WTC11 (cell line): Measurements from ENCODE around the gene SLPI. TPM values are rescaled to one million over a fixed set of nuclear protein-coding genes. Genes with fewer than 3 reads are reported as not detected.

ENCODE experiments used
- ATAC-seq: fragments of 200-7000 bp; cut with Tn5 transposase; 2 replicates; pipeline ENCODE4 v1.10.0; 2021; ENCODE audit warnings: mild to moderate bottlenecking, moderate library complexity
- CTCF ChIA-PET: fragments of 300-600 bp; sonication (Branson Sonifier 250); formaldehyde crosslinking; loops from one replicate; lab custom pipeline; 2021; ENCODE audit warnings: antibody characterized with exemption; lab: Charles Lee
- POLR2A ChIA-PET: fragments of 350-600 bp; sonication (Branson Sonifier 250); formaldehyde crosslinking; loops from one replicate; lab custom pipeline; 2021; ENCODE audit warnings: antibody characterized with exemption; lab: Charles Lee
- DNase-seq: peaks from one replicate; pipeline ENCODE4 v3.0.0; 2021; ENCODE audit warnings: low spot score
- H3K27ac Mint-ChIP-seq: 2 replicates; pipeline ENCODE4 v1.8.0; 2021; ENCODE audit warnings: mixed read lengths
- H3K27me3 Mint-ChIP-seq: 2 replicates; pipeline ENCODE4 v1.8.0; 2021; ENCODE audit warnings: low read depth, mild to moderate bottlenecking, moderate library complexity, mixed read lengths
- H3K36me3 Mint-ChIP-seq: 2 replicates; pipeline ENCODE4 v1.8.0; 2021; ENCODE audit warnings: mixed read lengths
- H3K4me1 Mint-ChIP-seq: 2 replicates; pipeline ENCODE4 v1.8.0; 2022; ENCODE audit warnings: mixed read lengths
- H3K4me3 Mint-ChIP-seq: 2 replicates; pipeline ENCODE4 v1.8.0; 2021; ENCODE audit warnings: mild to moderate bottlenecking, moderate library complexity, mixed read lengths
- H3K9me3 Mint-ChIP-seq: 2 replicates; pipeline ENCODE4 v1.8.0; 2021; ENCODE audit warnings: mixed read lengths
- CDX4 ChIP-seq: fragments of 250-450 bp; sonication (Bioruptor Pico); IDR thresholded peaks from 2 replicates; pipeline ENCODE4 v1.9.0; 2021; ENCODE audit warnings: moderate library complexity, mild to moderate bottlenecking, inconsistent platforms, borderline replicate concordance
- FOXK1 ChIP-seq: sonication (generic); formaldehyde crosslinking; IDR thresholded peaks from 2 replicates; pipeline ENCODE4 v1.8.0; 2022; ENCODE audit warnings: mild to moderate bottlenecking, moderate library complexity, missing genetic modification reagents
- HMGA2 ChIP-seq: fragments of 250-450 bp; sonication (Bioruptor Pico); IDR thresholded peaks from 2 replicates; pipeline ENCODE4 v1.4.0; 2021; ENCODE audit warnings: mild to moderate bottlenecking, moderate library complexity
- MYBL2 ChIP-seq: sonication (generic); formaldehyde crosslinking; IDR thresholded peaks from 2 replicates; pipeline ENCODE4 v1.8.1; 2023; ENCODE audit warnings: mild to moderate bottlenecking, moderate library complexity, missing genetic modification reagents
- NR3C1 ChIP-seq: sonication (generic); formaldehyde crosslinking; conservative IDR thresholded peaks from 2 replicates; pipeline ENCODE4 v1.8.1; 2023; ENCODE audit warnings: low read depth, mild to moderate bottlenecking, missing genetic modification reagents
- PRRX2 ChIP-seq: fragments of 250-450 bp; sonication (Bioruptor Pico); IDR thresholded peaks from 2 replicates; pipeline ENCODE4 v1.8.0; 2021; ENCODE audit warnings: mild to moderate bottlenecking
- RELA ChIP-seq: sonication (generic); formaldehyde crosslinking; IDR thresholded peaks from 2 replicates; pipeline ENCODE4 v1.8.1; 2022; ENCODE audit warnings: missing genetic modification reagents, mild to moderate bottlenecking, borderline replicate concordance
- SP1 ChIP-seq: sonication (generic); formaldehyde crosslinking; conservative IDR thresholded peaks from 2 replicates; pipeline ENCODE4 v1.8.1; 2022; ENCODE audit warnings: missing genetic modification reagents
- STAT6 ChIP-seq: sonication (generic); formaldehyde crosslinking; conservative IDR thresholded peaks from 2 replicates; pipeline ENCODE4 v1.8.1; 2023; ENCODE audit warnings: mild to moderate bottlenecking, low read depth, missing genetic modification reagents, moderate library complexity
- TEAD1 ChIP-seq: sonication (generic); formaldehyde crosslinking; IDR thresholded peaks from 2 replicates; pipeline ENCODE4 v1.8.0; 2022; ENCODE audit warnings: mild to moderate bottlenecking, missing genetic modification reagents
- TEAD4 ChIP-seq: sonication (generic); formaldehyde crosslinking; IDR thresholded peaks from 2 replicates; pipeline ENCODE4 v1.8.0; 2022; ENCODE audit warnings: mild to moderate bottlenecking, missing genetic modification reagents
- TP53 ChIP-seq: sonication (generic); formaldehyde crosslinking; IDR thresholded peaks from 2 replicates; pipeline ENCODE4 v1.8.1; 2023; ENCODE audit warnings: mild to moderate bottlenecking, missing genetic modification reagents
- ZBTB21 ChIP-seq: sonication (generic); formaldehyde crosslinking; IDR thresholded peaks from 2 replicates; pipeline ENCODE4 v1.8.1; 2023; ENCODE audit warnings: mild to moderate bottlenecking, missing genetic modification reagents, borderline replicate concordance
- ZNF317 ChIP-seq: sonication (generic); formaldehyde crosslinking; IDR thresholded peaks from 2 replicates; pipeline ENCODE4 v1.8.1; 2023; ENCODE audit warnings: low read depth, mild to moderate bottlenecking, moderate library complexity, missing genetic modification reagents, borderline replicate concordance
- ZNF416 ChIP-seq: fragments of 250-450 bp; sonication (Bioruptor Pico); IDR thresholded peaks from 2 replicates; pipeline ENCODE4 v1.9.0; 2021; ENCODE audit warnings: mild to moderate bottlenecking, inconsistent platforms
- ZNF671 ChIP-seq: fragments of 250-450 bp; sonication (Bioruptor Pico); IDR thresholded peaks from 2 replicates; pipeline ENCODE4 v1.8.0; 2021; ENCODE audit warnings: mild to moderate bottlenecking
- total RNA-seq: library from RNA; stranded (reverse); gene quantifications from 3 replicates; pipeline ENCODE4 v1.2.3, GENCODE V29; 2021
- TF ChIP-seq, protein P1 (sequence below): sonication (generic); formaldehyde crosslinking; IDR thresholded peaks from 2 replicates; pipeline ENCODE4 v1.8.1; 2023; ENCODE audit warnings: mild to moderate bottlenecking, moderate library complexity, missing genetic modification reagents
- TF ChIP-seq, protein P2 (sequence below): sonication (generic); formaldehyde crosslinking; IDR thresholded peaks from 2 replicates; pipeline ENCODE4 v1.8.0; 2023; ENCODE audit warnings: missing genetic modification reagents

The SLPI gene
- total RNA-seq, 1 experiment from 2014 or later, result 0.74 TPM

- TF ChIP-seq, protein P1, sequence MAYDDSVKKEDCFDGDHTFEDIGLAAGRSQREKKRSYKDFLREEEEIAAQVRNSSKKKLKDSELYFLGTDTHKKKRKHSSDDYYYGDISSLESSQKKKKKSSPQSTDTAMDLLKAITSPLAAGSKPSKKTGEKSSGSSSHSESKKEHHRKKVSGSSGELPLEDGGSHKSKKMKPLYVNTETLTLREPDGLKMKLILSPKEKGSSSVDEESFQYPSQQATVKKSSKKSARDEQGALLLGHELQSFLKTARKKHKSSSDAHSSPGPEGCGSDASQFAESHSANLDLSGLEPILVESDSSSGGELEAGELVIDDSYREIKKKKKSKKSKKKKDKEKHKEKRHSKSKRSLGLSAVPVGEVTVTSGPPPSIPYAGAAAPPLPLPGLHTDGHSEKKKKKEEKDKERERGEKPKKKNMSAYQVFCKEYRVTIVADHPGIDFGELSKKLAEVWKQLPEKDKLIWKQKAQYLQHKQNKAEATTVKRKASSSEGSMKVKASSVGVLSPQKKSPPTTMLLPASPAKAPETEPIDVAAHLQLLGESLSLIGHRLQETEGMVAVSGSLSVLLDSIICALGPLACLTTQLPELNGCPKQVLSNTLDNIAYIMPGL, result no peak
Measured at GRCh38 chr20:45290677-45291355, 36.5 kb upstream of the SLPI start (continued).

GRCh38 chr20:45289942-45290676, 35.7 kb upstream of the SLPI start:
- POLR2A ChIA-PET, result interaction anchor here (0.6 kb wide), 1 partner anchor 376 kb away, joined by 5 read pairs; no protein-coding TSS in a partner anchor
- Mint-ChIP-seq H3K4me1 (peaks cover 7% of the 10 kb centered on the region; the same call in 1 of the 2 replicates), H3K9me3 (peaks cover 12% of the 10 kb centered on the region), H3K36me3 (peaks cover 10% of the 10 kb centered on the region; the same call in 1 of the 2 replicates), H3K27me3 (peaks cover 56% of the 10 kb centered on the region), H3K27ac (no peak overlapping the region), H3K4me3 (no peak overlapping the region)
- ATAC-seq (no peak), DNase-seq (no peak)
- TF ChIP-seq MYBL2 (CRISPR knock-in tag), result no peak
- no peak for TF ChIP-seq ZBTB21 (CRISPR knock-in tag)
- no peak for TF ChIP-seq TEAD1
- TF ChIP-seq ZNF317 (CRISPR knock-in tag), result no peak
- no peak for TF ChIP-seq TP53 (CRISPR knock-in tag)
- TF ChIP-seq NR3C1, result no peak
- no peak for TF ChIP-seq ZNF671
- CTCF ChIA-PET, result interaction anchor here (0.5 to 6.1 kb wide), 49 partner anchors 9 to 330 kb away, joined by 3 to 154 read pairs (median 4); partner anchors contain the start of genes KCNS1, MATN4, RBPJL and SEMG1

DNA sequence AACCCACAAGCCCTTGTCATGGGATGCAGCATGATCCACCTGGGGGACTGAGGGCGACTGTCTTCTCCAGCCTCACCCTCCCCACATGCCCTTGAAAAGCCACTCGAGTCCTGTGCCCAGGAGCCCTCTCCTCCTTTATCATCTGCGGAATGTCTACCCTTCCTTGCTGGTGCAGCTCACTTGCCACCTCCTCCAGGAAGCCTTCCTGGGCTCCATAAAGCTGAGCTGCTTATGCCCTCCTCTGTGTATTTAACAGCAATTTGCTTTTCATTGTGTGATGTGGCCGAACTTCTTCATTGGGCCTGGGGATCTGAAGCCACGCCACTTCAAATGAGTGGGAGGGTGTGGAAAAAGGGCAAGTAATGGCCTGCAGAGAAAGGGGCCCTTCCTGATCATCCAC, 34.5 kb upstream of the SLPI start:
- H3K27me3 Mint-ChIP-seq, result peaks cover 44% of the 10 kb centered on the region
- TF ChIP-seq HMGA2 (no peak), ZNF416 (CRISPR knock-in tag) (no peak), RELA (CRISPR knock-in tag) (no peak), PRRX2 (CRISPR knock-in tag) (no peak)
- TF ChIP-seq, all 79 proteins: peak for 0
- no peak for DNase-seq
- no peak for ATAC-seq
- Mint-ChIP-seq H3K4me1 (peaks cover 7% of the 10 kb centered on the region; the same call in 1 of the 2 replicates), H3K9me3 (peaks cover under 1% of the 10 kb centered on the region), H3K4me3 (no peak overlapping the region), H3K36me3 (0 out of 2 replicates have a peak, but pooled peaks cover under 1% of the 10 kb centered on the region), H3K27ac (no peak overlapping the region)
- POLR2A ChIA-PET, result no interaction called here
- CTCF ChIA-PET, result interaction anchor here (1.0 to 1.6 kb wide), 5 partner anchors 15 to 178 kb away, joined by 3 to 5 read pairs (median 4); no protein-coding TSS in a partner anchor

DNA sequence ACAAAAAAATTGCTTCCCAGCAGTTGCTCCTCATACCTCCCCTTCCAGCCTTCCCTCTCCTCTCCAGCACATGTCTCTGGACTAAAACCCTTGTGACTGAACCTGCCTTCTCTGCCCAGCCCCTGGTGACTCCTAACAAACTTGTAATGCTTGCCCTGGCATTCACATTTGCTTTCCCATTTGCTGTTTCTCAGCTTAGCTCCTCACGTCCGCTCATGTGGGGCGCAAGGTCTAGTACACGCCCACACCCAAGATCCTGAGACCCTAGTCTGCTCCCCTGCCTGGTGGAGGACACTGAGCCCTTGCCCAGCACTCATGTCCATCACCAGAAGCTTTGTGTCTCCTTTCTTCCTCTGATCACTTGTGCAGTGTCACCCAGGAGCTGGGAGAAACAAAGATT, 34.0 kb upstream of the SLPI start:
- Mint-ChIP-seq H3K27me3 (peaks cover 41% of the 10 kb centered on the region), H3K27ac (peak overlapping the region; percentile 3; the same call in 1 of the 2 replicates), H3K4me3 (no peak overlapping the region), H3K4me1 (peaks cover 7% of the 10 kb centered on the region; the same call in 1 of the 2 replicates), H3K36me3 (no peaks in the 10 kb centered on the region), H3K9me3 (no peaks in the 10 kb centered on the region)
- POLR2A ChIA-PET, result no interaction called here
- CTCF ChIA-PET, result interaction anchor here (0.6 to 1.6 kb wide), 6 partner anchors 15 to 177 kb away, joined by 3 to 5 read pairs (median 4); no protein-coding TSS in a partner anchor
- DNase-seq (no peak), ATAC-seq (no peak)
- TF ChIP-seq, protein P2, sequence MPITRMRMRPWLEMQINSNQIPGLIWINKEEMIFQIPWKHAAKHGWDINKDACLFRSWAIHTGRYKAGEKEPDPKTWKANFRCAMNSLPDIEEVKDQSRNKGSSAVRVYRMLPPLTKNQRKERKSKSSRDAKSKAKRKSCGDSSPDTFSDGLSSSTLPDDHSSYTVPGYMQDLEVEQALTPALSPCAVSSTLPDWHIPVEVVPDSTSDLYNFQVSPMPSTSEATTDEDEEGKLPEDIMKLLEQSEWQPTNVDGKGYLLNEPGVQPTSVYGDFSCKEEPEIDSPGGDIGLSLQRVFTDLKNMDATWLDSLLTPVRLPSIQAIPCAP (CRISPR knock-in tag), result no peak
- TF ChIP-seq CDX4 (CRISPR knock-in tag) (no peak), TEAD4 (no peak), FOXK1 (no peak), STAT6 (CRISPR knock-in tag) (no peak), SP1 (CRISPR knock-in tag) (no peak)
- TF ChIP-seq, protein P1, result no peak
